ENCODE results near the gene RBM47. TPM values are rescaled to one million over a fixed set of nuclear protein-coding genes. Genes with fewer than 3 reads are reported as not detected.

RBM47 gene
- total and polyA plus RNA-seq, 12 donors = 0.41 to 14.0 (median 2.1) TPM

DNA sequence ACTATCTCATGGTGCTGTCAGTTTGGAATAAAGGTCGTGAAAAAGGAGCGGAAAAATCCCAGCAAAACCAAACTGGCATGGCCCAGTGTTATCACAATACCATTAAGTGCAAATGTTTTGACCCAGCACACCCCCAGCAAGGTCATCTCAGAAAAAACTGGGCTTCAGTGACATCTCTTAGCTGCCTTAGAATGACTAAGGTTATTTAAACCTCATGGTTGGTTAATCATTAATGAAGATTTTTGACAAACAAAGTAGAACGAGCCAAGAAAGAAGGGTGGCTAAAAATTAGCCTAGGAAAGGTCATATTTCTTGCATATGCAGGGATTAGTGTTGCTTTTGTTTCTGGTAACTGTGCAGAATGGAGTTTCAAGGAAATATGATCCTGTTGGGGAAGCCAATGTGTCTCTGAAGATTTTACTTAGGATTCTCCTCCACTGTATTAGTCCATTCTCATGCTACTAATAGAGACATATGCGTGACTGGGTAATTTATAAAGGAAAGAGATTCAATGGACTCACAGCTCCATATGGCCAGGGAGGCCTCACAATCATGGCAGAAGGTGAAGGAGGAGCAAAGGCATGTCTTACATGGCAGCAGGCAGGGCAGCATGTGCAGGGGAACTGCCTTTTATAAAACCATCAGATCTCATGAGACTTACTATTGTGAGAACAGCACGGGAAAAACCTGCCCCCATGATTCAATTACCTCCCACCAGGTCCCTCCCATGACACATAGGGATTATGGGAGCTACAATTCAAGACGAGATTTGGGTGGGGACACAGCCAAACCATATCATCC, 211.0 kb downstream of the RBM47 start:
- TF ChIP-seq, protein P1, sequence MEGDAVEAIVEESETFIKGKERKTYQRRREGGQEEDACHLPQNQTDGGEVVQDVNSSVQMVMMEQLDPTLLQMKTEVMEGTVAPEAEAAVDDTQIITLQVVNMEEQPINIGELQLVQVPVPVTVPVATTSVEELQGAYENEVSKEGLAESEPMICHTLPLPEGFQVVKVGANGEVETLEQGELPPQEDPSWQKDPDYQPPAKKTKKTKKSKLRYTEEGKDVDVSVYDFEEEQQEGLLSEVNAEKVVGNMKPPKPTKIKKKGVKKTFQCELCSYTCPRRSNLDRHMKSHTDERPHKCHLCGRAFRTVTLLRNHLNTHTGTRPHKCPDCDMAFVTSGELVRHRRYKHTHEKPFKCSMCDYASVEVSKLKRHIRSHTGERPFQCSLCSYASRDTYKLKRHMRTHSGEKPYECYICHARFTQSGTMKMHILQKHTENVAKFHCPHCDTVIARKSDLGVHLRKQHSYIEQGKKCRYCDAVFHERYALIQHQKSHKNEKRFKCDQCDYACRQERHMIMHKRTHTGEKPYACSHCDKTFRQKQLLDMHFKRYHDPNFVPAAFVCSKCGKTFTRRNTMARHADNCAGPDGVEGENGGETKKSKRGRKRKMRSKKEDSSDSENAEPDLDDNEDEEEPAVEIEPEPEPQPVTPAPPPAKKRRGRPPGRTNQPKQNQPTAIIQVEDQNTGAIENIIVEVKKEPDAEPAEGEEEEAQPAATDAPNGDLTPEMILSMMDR (IDR thresholded peaks at IDR 0.05) = no peak
- peaks cover 0 to 9% (median 0%) of the 10 kb centered on the region in 7 donors for H3K27me3 ChIP-seq
- H3K4me3 ChIP-seq = no peak overlapping the region
- WGBS, 2 donors = 71 to 79% methylated on average over 6 of the region's 6 CpGs
- no peaks in the 10 kb centered on the region for H3K9me3 ChIP-seq
- no peaks in the 10 kb centered on the region for H3K4me1 ChIP-seq
- intact Hi-C loops (cut with DNase I) = no loop called here
- H3K27ac ChIP-seq = no peak overlapping the region
- no peak for DNase-seq
- ATAC-seq = no peak
- peaks cover 0 to 8% (median 0%) of the 10 kb centered on the region in 9 donors for H3K36me3 ChIP-seq

DNA sequence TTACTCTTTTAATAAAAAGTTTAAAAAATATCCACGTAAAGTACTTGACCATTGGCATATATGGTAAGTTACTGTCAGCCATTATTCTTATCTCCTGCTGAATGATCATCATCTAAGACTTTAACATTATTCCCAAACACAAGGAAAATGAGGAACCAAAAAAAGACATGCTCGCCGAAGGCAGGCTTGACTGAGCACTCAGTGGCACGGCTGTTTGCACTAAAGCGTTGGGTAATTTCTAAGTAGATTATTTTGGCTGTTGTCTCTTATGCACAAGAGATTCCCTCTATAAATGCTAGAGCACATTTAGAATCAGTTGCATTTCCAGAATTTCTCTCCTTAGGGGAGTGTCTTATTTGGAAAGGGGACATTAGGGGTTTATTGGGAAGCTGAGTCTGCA, 211.7 kb downstream of the RBM47 start:
- no peak overlapping the region for H3K4me3 ChIP-seq
- 79 to 93% methylated on average over 5 of the region's 5 CpGs for WGBS, 2 donors
- ATAC-seq (no peak), DNase-seq (no peak)
- intact Hi-C loops (cut with DNase I) = no loop called here
- H3K9me3 ChIP-seq = no peaks in the 10 kb centered on the region
- no peak overlapping the region for H3K27ac ChIP-seq
- peaks cover 0 to 5% (median 0%) of the 10 kb centered on the region in 9 donors for H3K36me3 ChIP-seq
- TF ChIP-seq, protein P1 (IDR thresholded peaks at IDR 0.05) = no peak
- H3K4me1 ChIP-seq = no peaks in the 10 kb centered on the region
- peaks cover 0 to 9% (median 0%) of the 10 kb centered on the region in 7 donors for H3K27me3 ChIP-seq

DNA sequence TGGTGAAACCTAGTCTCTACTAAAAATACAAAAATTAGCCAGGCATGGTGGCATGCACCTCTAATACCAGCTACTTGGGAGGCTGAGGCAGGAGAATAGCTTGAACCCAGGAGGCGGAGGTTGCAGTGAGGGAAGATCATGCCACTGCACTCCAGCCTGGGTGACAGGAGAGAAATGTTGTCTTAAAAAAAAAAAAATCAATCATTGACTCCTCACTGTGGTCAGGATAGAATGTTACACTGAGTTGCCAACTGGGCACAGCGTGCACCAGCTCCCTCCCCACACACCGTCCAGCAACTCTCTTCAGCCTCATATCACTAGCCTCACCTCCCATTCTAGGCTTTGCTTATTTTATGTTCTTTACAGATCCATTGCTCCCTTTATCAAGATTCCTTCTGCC, 215.0 kb downstream of the RBM47 start:
- TF ChIP-seq, protein P1 (IDR thresholded peaks at IDR 0.05) = no peak
- DNase-seq (no peak), ATAC-seq (no peak)
- Histone ChIP-seq H3K27ac (no peak overlapping the region), H3K4me3 (no peak overlapping the region), H3K36me3 (no peaks in the 10 kb centered on the region), H3K4me1 (no peaks in the 10 kb centered on the region), H3K9me3 (no peaks in the 10 kb centered on the region), H3K27me3 (peaks cover 0 to 9% (median 0%) of the 10 kb centered on the region in 7 donors)
- intact Hi-C loops (cut with DNase I) = no loop called here
- 59 to 89% methylated on average over 3 of the region's 3 CpGs for WGBS, 2 donors

DNA sequence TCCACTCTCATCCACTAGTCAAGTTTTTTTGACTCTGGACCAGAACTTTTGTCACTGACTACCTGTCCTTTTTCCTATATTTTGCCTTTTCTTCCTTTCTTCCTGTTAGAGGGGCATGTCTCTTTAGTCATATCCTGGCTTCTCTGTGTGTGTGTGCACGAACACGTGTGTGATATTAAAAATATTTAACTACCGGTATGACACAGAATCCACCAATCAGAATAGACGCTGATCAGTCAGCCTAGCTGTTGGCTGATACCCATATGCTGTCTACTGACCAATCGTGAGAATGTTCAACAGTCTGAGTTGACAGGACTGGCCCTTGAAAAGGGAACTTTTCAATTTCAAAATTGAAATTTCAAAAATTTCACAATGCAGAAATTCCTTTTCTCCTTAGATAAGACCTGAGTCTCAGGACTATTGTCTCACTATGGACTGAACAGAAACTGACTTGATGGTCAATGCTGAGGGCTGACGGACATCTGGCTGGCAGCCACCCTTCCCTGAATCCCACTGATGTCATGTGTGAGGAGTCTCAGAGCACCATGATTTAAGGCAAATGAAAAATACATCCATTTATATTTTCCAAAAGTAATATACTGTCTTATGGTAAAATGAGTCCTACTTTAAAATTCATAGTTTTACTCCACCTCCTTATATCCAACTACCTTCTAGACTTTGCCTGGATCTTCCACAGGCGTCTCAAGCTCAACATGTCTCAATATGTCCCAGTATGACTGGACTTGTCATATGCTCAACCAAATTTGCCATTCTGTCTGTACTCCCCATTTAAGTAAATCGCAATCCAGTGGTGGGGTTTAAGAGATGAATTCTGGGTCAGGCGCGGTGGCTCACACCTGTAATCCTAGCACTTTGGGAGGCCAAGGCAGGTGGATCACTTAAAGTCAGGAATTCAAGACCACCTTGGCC, 216.5 kb downstream of the RBM47 start:
- 67 to 81% methylated on average over 10 of the region's 10 CpGs for WGBS, 2 donors
- no peak overlapping the region for H3K27ac ChIP-seq
- no peaks in the 10 kb centered on the region for H3K9me3 ChIP-seq
- H3K4me3 ChIP-seq = no peak overlapping the region
- ATAC-seq (no peak), DNase-seq (no peak)
- TF ChIP-seq, protein P1 (IDR thresholded peaks at IDR 0.05) = no peak
- no peaks in the 10 kb centered on the region for H3K36me3 ChIP-seq
- intact Hi-C loops (cut with DNase I) = no loop called here
- H3K27me3 ChIP-seq = peaks cover 0 to 9% (median 0%) of the 10 kb centered on the region in 7 donors
- no peaks in the 10 kb centered on the region for H3K4me1 ChIP-seq
